GM21528 (cell line): Measurements from ENCODE around the gene COL12A1.

Experiments
- ATAC-seq: cut with Tn5 transposase; IDR thresholded peaks from one replicate; pipeline ENCODE4 v1.9.1; 2021; ENCODE audit warnings: mild to moderate bottlenecking, moderate library complexity; ENCODE audit not compliant: unreplicated experiment, low FRiP score

COL12A1 gene

GRCh38 chr6:75183099-75183541, 22.7 kb downstream of the COL12A1 start:
- no peak for ATAC-seq

- ATAC-seq = no peak
Measured at GRCh38 chr6:75180864-75181263, 25.0 kb downstream of the COL12A1 start.

GRCh38 chr6:75178757-75179156, 27.1 kb downstream of the COL12A1 start:
- ATAC-seq = no peak

- no peak for ATAC-seq
Measured at GRCh38 chr6:75176076-75176582, 29.7 kb downstream of the COL12A1 start.

GRCh38 chr6:75171986-75172385, 33.9 kb downstream of the COL12A1 start:
- ATAC-seq = no peak

- no peak for ATAC-seq
Measured at GRCh38 chr6:75171567-75171966, 34.3 kb downstream of the COL12A1 start.

- no peak for ATAC-seq
Measured at GRCh38 chr6:75170691-75171560, 34.9 kb downstream of the COL12A1 start.

GRCh38 chr6:75169689-75170586, 35.9 kb downstream of the COL12A1 start:
- no peak for ATAC-seq

- ATAC-seq = no peak
Measured at GRCh38 chr6:75167851-75168250, 38.0 kb downstream of the COL12A1 start.

- ATAC-seq = no peak
Measured at GRCh38 chr6:75167325-75167724, 38.5 kb downstream of the COL12A1 start.

- ATAC-seq = no peak
Measured at GRCh38 chr6:75166773-75167172, 39.1 kb downstream of the COL12A1 start.

GRCh38 chr6:75166236-75166635, 39.6 kb downstream of the COL12A1 start:
- ATAC-seq = no peak

- ATAC-seq = no peak
Measured at GRCh38 chr6:75158176-75158575, 47.7 kb downstream of the COL12A1 start.

- no peak for ATAC-seq
Measured at GRCh38 chr6:75157336-75157735, 48.5 kb downstream of the COL12A1 start.

GRCh38 chr6:75156186-75156878, 49.5 kb downstream of the COL12A1 start:
- ATAC-seq = no peak

- no peak for ATAC-seq
Measured at GRCh38 chr6:75155631-75156030, 50.2 kb downstream of the COL12A1 start.

- no peak for ATAC-seq
Measured at GRCh38 chr6:75154973-75155372, 50.9 kb downstream of the COL12A1 start.

- ATAC-seq = no peak
Measured at GRCh38 chr6:75150685-75151412, 55.0 kb downstream of the COL12A1 start.

- no peak for ATAC-seq
Measured at GRCh38 chr6:75149696-75150095, 56.2 kb downstream of the COL12A1 start.

GRCh38 chr6:75149240-75149639, 56.6 kb downstream of the COL12A1 start:
- no peak for ATAC-seq
